CD14-positive monocyte (primary cell): ENCODE data around the gene C1QTNF1. TPM values are rescaled to one million over a fixed set of nuclear protein-coding genes. Genes with fewer than 3 reads are reported as not detected.

Experiments
- DNase-seq, 3 donors: peaks; one replicate each; pipeline ENCODE4 v3.0.0-alpha.2; 2011 to 2022
- H2AFZ ChIP-seq: 2 replicates; pipeline ENCODE4 v1.6.0; 2012; ENCODE audit warnings: mild to moderate bottlenecking, low read depth, low read length, inconsistent platforms; ENCODE audit not compliant: insufficient read depth, poor library complexity, severe bottlenecking
- H3K27ac ChIP-seq, 2 donors: 1 replicate in 1 of 2; 2 replicates in 1 of 2; pipeline ENCODE4 v1.5.1; 2012 to 2013; ENCODE audit warnings: low read length in 2 of 2, control low read depth in 1 of 2, inconsistent platforms in 1 of 2, low read depth in 1 of 2, mild to moderate bottlenecking in 1 of 2
- H3K27me3 ChIP-seq, 2 donors: one replicate each; pipeline versions ENCODE4 v1.6.0 to v1.6.1; 2011 to 2013; ENCODE audit warnings: low read length in 2 of 2; ENCODE audit not compliant: control insufficient read depth in 2 of 2, insufficient read depth in 2 of 2
- H3K36me3 ChIP-seq, 2 donors: replicated peaks in 1 of 2; 1 replicate in 1 of 2; 2 replicates in 1 of 2; pipeline versions ENCODE4 v1.5.1 to v1.6.1; 2012 to 2013; ENCODE audit warnings: low read length in 2 of 2, control low read depth in 1 of 2, inconsistent platforms in 1 of 2, mild to moderate bottlenecking in 1 of 2; ENCODE audit not compliant: insufficient read depth in 2 of 2, control insufficient read depth in 1 of 2
- H3K4me1 ChIP-seq, 2 donors: 1 replicate in 1 of 2; 2 replicates in 1 of 2; pipeline versions ENCODE4 v1.5.1 to v1.6.1; 2012 to 2013; ENCODE audit warnings: low read length in 2 of 2, control low read depth in 1 of 2, inconsistent platforms in 1 of 2, mild to moderate bottlenecking in 1 of 2, moderate library complexity in 1 of 2; ENCODE audit not compliant: insufficient read depth in 2 of 2, control insufficient read depth in 1 of 2
- H3K4me2 ChIP-seq: replicated peaks from 2 replicates; pipeline ENCODE3; 2012; ENCODE audit warnings: low read length, moderate library complexity, mild to moderate bottlenecking; ENCODE audit not compliant: poor library complexity, severe bottlenecking; ENCODE audit errors: extremely low read depth
- H3K4me3 ChIP-seq, 3 experiments: fragments of 200-600 bp in 1 of 3; sonication (generic) in 1 of 3; replicated peaks in 1 of 3; 1 replicate in 2 of 3; 2 replicates in 1 of 3; pipeline ENCODE4 v1.5.1; 2011 to 2013; ENCODE audit warnings: low read length in 3 of 3, mild to moderate bottlenecking in 3 of 3, control low read depth in 2 of 3, low read depth in 2 of 3, inconsistent platforms in 1 of 3, moderate library complexity in 1 of 3
- H3K79me2 ChIP-seq: 2 replicates; pipeline ENCODE4 v1.6.0; 2012; ENCODE audit warnings: mild to moderate bottlenecking, control low read depth, inconsistent platforms, low read length, moderate library complexity; ENCODE audit not compliant: insufficient read depth
- H3K9ac ChIP-seq: 2 replicates; pipeline ENCODE4 v1.6.0; 2017; ENCODE audit warnings: low read length, mild to moderate bottlenecking; ENCODE audit not compliant: insufficient read depth, poor library complexity, severe bottlenecking
- H3K9me3 ChIP-seq, 2 donors: replicated peaks in 1 of 2; 1 replicate in 1 of 2; 2 replicates in 1 of 2; pipeline versions ENCODE4 v1.5.1 to v1.6.1; 2012 to 2013; ENCODE audit warnings: low read length in 2 of 2, control low read depth in 1 of 2; ENCODE audit not compliant: control insufficient read depth in 1 of 2, insufficient read depth in 1 of 2
- H4K20me1 ChIP-seq: 2 replicates; pipeline ENCODE4 v1.6.0; 2012; ENCODE audit warnings: mild to moderate bottlenecking, low read length, control low read depth, moderate library complexity; ENCODE audit not compliant: insufficient read depth
- H3K27ac Mint-ChIP-seq, 7 donors: one replicate each; pipeline ENCODE4 v1.8.0; 2020; ENCODE audit warnings: mild to moderate bottlenecking in 7 of 7, mixed read lengths in 7 of 7, moderate library complexity in 6 of 7, inconsistent platforms in 2 of 7
- H3K27me3 Mint-ChIP-seq, 3 donors: one replicate each; pipeline ENCODE4 v1.8.0; 2021 to 2022; ENCODE audit warnings: low read depth in 3 of 3, mild to moderate bottlenecking in 3 of 3, mixed read lengths in 3 of 3, moderate library complexity in 3 of 3, inconsistent platforms in 1 of 3
- H3K36me3 Mint-ChIP-seq, 2 donors: one replicate each; pipeline ENCODE4 v1.8.0; 2020; ENCODE audit warnings: mixed read lengths in 2 of 2, inconsistent platforms in 1 of 2, mild to moderate bottlenecking in 1 of 2
- H3K4me1 Mint-ChIP-seq: one replicate; pipeline ENCODE4 v1.8.0; 2020; ENCODE audit warnings: mild to moderate bottlenecking, mixed read lengths
- H3K4me3 Mint-ChIP-seq, 2 donors: one replicate each; pipeline ENCODE4 v1.8.0; 2020; ENCODE audit warnings: mild to moderate bottlenecking in 2 of 2, mixed read lengths in 2 of 2, moderate library complexity in 1 of 2
- H3K9me3 Mint-ChIP-seq, 7 donors: one replicate each; pipeline ENCODE4 v1.8.0; 2020 to 2022; ENCODE audit warnings: mixed read lengths in 7 of 7, mild to moderate bottlenecking in 6 of 7, moderate library complexity in 6 of 7, inconsistent platforms in 2 of 7
- WGBS: methylation state at CpG from one replicate; pipeline ENCODE4 v1.1.5; 2013; ENCODE audit warnings: missing lambda C conversion rate; ENCODE audit not compliant: insufficient coverage; 5-methylcytosine and 5-hydroxymethylcytosine counted together
- intact Hi-C, 2 donors: fragments of 100-400 bp; cut with micrococcal nuclease; formaldehyde crosslinking; loops; one replicate each; pipeline versions ENCODE4 v1.15.0 to v1.15.1; 2023
- polyA plus RNA-seq, 3 donors: library from polyadenylated mRNA; depleted of rRNA in 1 of 3; unstranded in 2 of 3; stranded (reverse) in 1 of 3; fragments of 300-500 nt in 2 of 3; fragments of >200 nt in 1 of 3; fragmentation: Illumina TruSeq in 2 of 3; gene quantifications; 1 replicate in 2 of 3; 2 replicates in 1 of 3; pipeline ENCODE4 v1.2.3, GENCODE V29; 2012 to 2021
- TF ChIP-seq, protein P1 (sequence below): fragments of 200-600 bp; IDR thresholded peaks from one replicate; pipeline ENCODE4 v1.8.0; 2022; ENCODE audit warnings: antibody characterized with exemption, mild to moderate bottlenecking

C1QTNF1 gene
- polyA plus RNA-seq, 3 donors = not detected

DNA sequence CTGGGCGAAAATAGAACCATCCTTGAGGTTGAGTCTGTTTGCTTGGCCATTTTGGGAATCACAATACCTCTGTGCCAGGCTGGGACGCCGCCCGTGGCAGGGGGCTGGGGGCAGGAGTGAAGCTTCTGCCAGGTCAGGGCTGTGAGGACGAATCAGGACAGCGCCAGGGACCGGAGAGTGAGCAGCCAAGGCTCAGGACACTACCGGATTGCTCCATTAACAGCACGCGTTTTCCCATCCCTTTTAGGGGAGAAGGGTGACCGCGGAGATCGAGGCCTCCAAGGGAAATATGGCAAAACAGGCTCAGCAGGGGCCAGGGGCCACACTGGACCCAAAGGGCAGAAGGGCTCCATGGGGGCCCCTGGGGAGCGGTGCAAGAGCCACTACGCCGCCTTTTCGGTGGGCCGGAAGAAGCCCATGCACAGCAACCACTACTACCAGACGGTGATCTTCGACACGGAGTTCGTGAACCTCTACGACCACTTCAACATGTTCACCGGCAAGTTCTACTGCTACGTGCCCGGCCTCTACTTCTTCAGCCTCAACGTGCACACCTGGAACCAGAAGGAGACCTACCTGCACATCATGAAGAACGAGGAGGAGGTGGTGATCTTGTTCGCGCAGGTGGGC lies 23.4 kb downstream of the C1QTNF1 start:
- Mint-ChIP-seq H3K4me3 (no peak overlapping the region), H3K27me3 (peaks cover 8 to 36% (median 20%) of the 10 kb centered on the region in 3 donors), H3K9me3 (peaks cover 0 to 7% (median 0%) of the 10 kb centered on the region in 7 donors), H3K27ac (no peak overlapping the region), H3K36me3 (no peaks in the 10 kb centered on the region), H3K4me1 (no peaks in the 10 kb centered on the region)
- H3K27me3 ChIP-seq = peaks cover 0 to 2% of the 10 kb centered on the region in 2 donors
- no peaks in the 10 kb centered on the region for H3K36me3 ChIP-seq
- DNase-seq = no peak
- no peaks in the 10 kb centered on the region for H3K79me2 ChIP-seq
- no peaks in the 10 kb centered on the region for H3K9me3 ChIP-seq
- H2AFZ ChIP-seq = no peak overlapping the region
- no peaks in the 10 kb centered on the region for H3K4me1 ChIP-seq
- no peak overlapping the region for H3K27ac ChIP-seq
- H3K4me3 ChIP-seq = no peak overlapping the region
- TF ChIP-seq, protein P1, sequence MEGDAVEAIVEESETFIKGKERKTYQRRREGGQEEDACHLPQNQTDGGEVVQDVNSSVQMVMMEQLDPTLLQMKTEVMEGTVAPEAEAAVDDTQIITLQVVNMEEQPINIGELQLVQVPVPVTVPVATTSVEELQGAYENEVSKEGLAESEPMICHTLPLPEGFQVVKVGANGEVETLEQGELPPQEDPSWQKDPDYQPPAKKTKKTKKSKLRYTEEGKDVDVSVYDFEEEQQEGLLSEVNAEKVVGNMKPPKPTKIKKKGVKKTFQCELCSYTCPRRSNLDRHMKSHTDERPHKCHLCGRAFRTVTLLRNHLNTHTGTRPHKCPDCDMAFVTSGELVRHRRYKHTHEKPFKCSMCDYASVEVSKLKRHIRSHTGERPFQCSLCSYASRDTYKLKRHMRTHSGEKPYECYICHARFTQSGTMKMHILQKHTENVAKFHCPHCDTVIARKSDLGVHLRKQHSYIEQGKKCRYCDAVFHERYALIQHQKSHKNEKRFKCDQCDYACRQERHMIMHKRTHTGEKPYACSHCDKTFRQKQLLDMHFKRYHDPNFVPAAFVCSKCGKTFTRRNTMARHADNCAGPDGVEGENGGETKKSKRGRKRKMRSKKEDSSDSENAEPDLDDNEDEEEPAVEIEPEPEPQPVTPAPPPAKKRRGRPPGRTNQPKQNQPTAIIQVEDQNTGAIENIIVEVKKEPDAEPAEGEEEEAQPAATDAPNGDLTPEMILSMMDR = no peak
- H3K9ac ChIP-seq = no peak overlapping the region
- no peaks in the 10 kb centered on the region for H4K20me1 ChIP-seq
- intact Hi-C loops = loop anchor here (2.0 to 5.0 kb wide), 4 partner anchors 35 to 345 kb away; no protein-coding TSS in a partner anchor
- H3K4me2 ChIP-seq = no peak overlapping the region
- WGBS = 96% methylated on average over 27 of the region's 30 CpGs

DNA sequence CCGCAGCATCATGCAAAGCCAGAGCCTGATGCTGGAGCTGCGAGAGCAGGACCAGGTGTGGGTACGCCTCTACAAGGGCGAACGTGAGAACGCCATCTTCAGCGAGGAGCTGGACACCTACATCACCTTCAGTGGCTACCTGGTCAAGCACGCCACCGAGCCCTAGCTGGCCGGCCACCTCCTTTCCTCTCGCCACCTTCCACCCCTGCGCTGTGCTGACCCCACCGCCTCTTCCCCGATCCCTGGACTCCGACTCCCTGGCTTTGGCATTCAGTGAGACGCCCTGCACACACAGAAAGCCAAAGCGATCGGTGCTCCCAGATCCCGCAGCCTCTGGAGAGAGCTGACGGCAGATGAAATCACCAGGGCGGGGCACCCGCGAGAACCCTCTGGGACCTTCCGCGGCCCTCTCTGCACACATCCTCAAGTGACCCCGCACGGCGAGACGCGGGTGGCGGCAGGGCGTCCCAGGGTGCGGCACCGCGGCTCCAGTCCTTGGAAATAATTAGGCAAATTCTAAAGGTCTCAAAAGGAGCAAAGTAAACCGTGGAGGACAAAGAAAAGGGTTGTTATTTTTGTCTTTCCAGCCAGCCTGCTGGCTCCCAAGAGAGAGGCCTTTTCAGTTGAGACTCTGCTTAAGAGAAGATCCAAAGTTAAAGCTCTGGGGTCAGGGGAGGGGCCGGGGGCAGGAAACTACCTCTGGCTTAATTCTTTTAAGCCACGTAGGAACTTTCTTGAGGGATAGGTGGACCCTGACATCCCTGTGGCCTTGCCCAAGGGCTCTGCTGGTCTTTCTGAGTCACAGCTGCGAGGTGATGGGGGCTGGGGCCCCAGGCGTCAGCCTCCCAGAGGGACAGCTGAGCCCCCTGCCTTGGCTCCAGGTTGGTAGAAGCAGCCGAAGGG lies 24.2 kb downstream of the C1QTNF1 start:
- Histone ChIP-seq H3K27ac (no peak overlapping the region), H3K4me2 (no peak overlapping the region), H3K9me3 (peaks cover 0 to 2% of the 10 kb centered on the region in 2 donors), H3K9ac (no peak overlapping the region), H3K27me3 (peaks cover 0 to 2% of the 10 kb centered on the region in 2 donors), H3K79me2 (no peaks in the 10 kb centered on the region), H2AFZ (no peak overlapping the region), H3K36me3 (no peaks in the 10 kb centered on the region), H3K4me1 (no peaks in the 10 kb centered on the region), H3K4me3 (no peak overlapping the region), H4K20me1 (no peaks in the 10 kb centered on the region)
- intact Hi-C loops = loop anchor here (2.0 to 5.0 kb wide), 4 partner anchors 34 to 345 kb away; no protein-coding TSS in a partner anchor
- DNase-seq = no peak
- H3K4me3 Mint-ChIP-seq = no peak overlapping the region
- H3K36me3 Mint-ChIP-seq = no peaks in the 10 kb centered on the region
- no peaks in the 10 kb centered on the region for H3K4me1 Mint-ChIP-seq
- H3K9me3 Mint-ChIP-seq = peaks cover 0 to 6% (median 3%) of the 10 kb centered on the region in 7 donors
- WGBS = 96% methylated on average over 40 of the region's 41 CpGs
- TF ChIP-seq, protein P1 = no peak
- peaks cover 8 to 36% (median 19%) of the 10 kb centered on the region in 3 donors for H3K27me3 Mint-ChIP-seq
- peak overlapping the region in 1 of 7 donors; percentile 35 for H3K27ac Mint-ChIP-seq
